Measurements from ENCODE around the gene CCDC70.

- TF ChIP-seq ELF4 (CRISPR knock-in tag; IDR thresholded peaks at IDR 0.05; ENCODE audit: low read depth): no peak
- TF ChIP-seq CREM (CRISPR knock-in tag; IDR thresholded peaks at IDR 0.05): no peak
- no peak for TF ChIP-seq ZNF416 (CRISPR knock-in tag; IDR thresholded peaks at IDR 0.05)
Observed at GRCh38 chr13:51910508-51910907, 48.7 kb downstream of the CCDC70 start.

Data from WTC11 (cell line).